ENCODE measurements around the gene TMEM132C.

Gene TMEM132C

DNA sequence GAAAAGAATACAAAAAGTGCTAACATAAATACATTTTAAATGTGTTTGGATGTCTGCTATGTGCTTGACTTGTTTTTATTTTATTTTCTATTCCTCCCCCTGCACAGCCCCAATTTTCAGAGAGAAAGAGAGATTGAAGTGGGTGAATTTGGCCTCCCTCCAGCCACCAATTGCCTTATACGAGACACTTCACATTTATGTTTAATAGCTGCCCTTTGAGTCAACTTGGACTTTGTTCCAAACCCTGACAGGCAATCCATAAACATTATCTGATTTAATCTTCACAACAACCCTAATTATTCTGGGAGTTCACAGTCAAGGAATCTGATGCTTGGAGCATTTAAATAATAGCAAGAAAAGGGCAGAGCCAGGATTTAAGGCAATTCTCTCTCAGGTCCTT, 395.1 kb downstream of the TMEM132C start:
- no peak for TF ChIP-seq EZH2 (optimal IDR thresholded peaks at IDR 0.05; ENCODE audit: low read depth, low read length)
- TF ChIP-seq, protein P1, sequence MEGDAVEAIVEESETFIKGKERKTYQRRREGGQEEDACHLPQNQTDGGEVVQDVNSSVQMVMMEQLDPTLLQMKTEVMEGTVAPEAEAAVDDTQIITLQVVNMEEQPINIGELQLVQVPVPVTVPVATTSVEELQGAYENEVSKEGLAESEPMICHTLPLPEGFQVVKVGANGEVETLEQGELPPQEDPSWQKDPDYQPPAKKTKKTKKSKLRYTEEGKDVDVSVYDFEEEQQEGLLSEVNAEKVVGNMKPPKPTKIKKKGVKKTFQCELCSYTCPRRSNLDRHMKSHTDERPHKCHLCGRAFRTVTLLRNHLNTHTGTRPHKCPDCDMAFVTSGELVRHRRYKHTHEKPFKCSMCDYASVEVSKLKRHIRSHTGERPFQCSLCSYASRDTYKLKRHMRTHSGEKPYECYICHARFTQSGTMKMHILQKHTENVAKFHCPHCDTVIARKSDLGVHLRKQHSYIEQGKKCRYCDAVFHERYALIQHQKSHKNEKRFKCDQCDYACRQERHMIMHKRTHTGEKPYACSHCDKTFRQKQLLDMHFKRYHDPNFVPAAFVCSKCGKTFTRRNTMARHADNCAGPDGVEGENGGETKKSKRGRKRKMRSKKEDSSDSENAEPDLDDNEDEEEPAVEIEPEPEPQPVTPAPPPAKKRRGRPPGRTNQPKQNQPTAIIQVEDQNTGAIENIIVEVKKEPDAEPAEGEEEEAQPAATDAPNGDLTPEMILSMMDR (IDR thresholded peaks at IDR 0.05; ENCODE audit: low read length), result no peak
- TF ChIP-seq EZH2phosphoT487 (IDR thresholded peaks at IDR 0.05; ENCODE audit: low read length), result no peak
- H3K27ac ChIP-seq (ENCODE audit: low read length), result no peak overlapping the region
- H2AFZ ChIP-seq (ENCODE audit: low read length), result no peak overlapping the region
- no peak overlapping the region for H3K4me3 ChIP-seq (ENCODE audit: low read length)
- H3K9me3 ChIP-seq (replicated peaks; ENCODE audit: insufficient read depth, low read length), result no peaks in the 10 kb centered on the region
- no peaks in the 10 kb centered on the region for H3K4me1 ChIP-seq (ENCODE audit: low read length)
- no peaks in the 10 kb centered on the region for H3K27me3 ChIP-seq (replicated peaks; ENCODE audit: insufficient read depth, low read length)
- no peak for DNase-seq
- H3K36me3 ChIP-seq (replicated peaks; ENCODE audit: insufficient read depth, low read length), result no peaks in the 10 kb centered on the region
- no peak overlapping the region for H3K9ac ChIP-seq (ENCODE audit: low read length)
- H3K4me2 ChIP-seq (ENCODE audit: low read depth, low read length), result no peak overlapping the region
- H3K79me2 ChIP-seq (ENCODE audit: low read length), result no peaks in the 10 kb centered on the region
- H3F3A ChIP-seq (ENCODE audit: insufficient read depth, low read length), result no peaks in the 10 kb centered on the region
- H3K9me2 ChIP-seq (replicated peaks; ENCODE audit: insufficient read depth, low read length), result no peaks in the 10 kb centered on the region
- H4K20me1 ChIP-seq (ENCODE audit: insufficient read depth, low read length), result no peaks in the 10 kb centered on the region

DNA sequence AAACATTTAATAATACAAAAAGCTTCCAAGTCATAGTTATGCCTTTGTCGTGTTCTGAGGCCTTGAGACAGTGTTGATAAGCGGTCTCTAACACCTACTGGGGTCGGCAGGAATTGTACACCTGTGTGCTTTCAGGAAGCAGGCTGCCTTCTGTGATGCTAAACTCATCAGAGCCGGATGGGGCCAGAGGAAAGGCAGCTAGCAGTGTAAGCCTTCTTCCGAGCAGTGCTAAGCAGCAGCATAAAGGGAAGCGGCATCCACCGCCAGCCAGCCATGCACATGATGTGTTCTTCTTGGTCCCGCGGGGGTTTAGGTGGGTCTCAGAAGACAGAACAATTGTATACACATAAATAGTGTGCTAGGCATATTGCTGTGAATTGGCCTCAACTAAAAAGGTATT, 397.5 kb downstream of the TMEM132C start:
- DNase-seq, result no peak
- Histone ChIP-seq H3K4me2 (ENCODE audit: low read depth, low read length) (no peak overlapping the region), H4K20me1 (ENCODE audit: insufficient read depth, low read length) (no peaks in the 10 kb centered on the region), H3K4me1 (ENCODE audit: low read length) (no peaks in the 10 kb centered on the region), H3K9me3 (replicated peaks; ENCODE audit: insufficient read depth, low read length) (no peaks in the 10 kb centered on the region), H3K9me2 (replicated peaks; ENCODE audit: insufficient read depth, low read length) (no peaks in the 10 kb centered on the region), H2AFZ (ENCODE audit: low read length) (no peak overlapping the region), H3K36me3 (replicated peaks; ENCODE audit: insufficient read depth, low read length) (no peaks in the 10 kb centered on the region), H3F3A (ENCODE audit: insufficient read depth, low read length) (no peaks in the 10 kb centered on the region), H3K79me2 (ENCODE audit: low read length) (no peaks in the 10 kb centered on the region), H3K27ac (ENCODE audit: low read length) (no peak overlapping the region), H3K4me3 (ENCODE audit: low read length) (no peak overlapping the region), H3K9ac (ENCODE audit: low read length) (no peak overlapping the region), H3K27me3 (replicated peaks; ENCODE audit: insufficient read depth, low read length) (no peaks in the 10 kb centered on the region)
- TF ChIP-seq EZH2 (optimal IDR thresholded peaks at IDR 0.05; ENCODE audit: low read depth, low read length), result no peak
- TF ChIP-seq EZH2phosphoT487 (IDR thresholded peaks at IDR 0.05; ENCODE audit: low read length), result no peak
- TF ChIP-seq, protein P1 (IDR thresholded peaks at IDR 0.05; ENCODE audit: low read length), result no peak

GRCh38 chr12:128667193-128667592, 400.2 kb downstream of the TMEM132C start:
- Histone ChIP-seq H2AFZ (ENCODE audit: low read length) (no peak overlapping the region), H3K4me3 (ENCODE audit: low read length) (no peak overlapping the region), H3K27me3 (replicated peaks; ENCODE audit: insufficient read depth, low read length) (no peaks in the 10 kb centered on the region), H3K36me3 (replicated peaks; ENCODE audit: insufficient read depth, low read length) (no peaks in the 10 kb centered on the region), H3K79me2 (ENCODE audit: low read length) (no peaks in the 10 kb centered on the region), H3K9me2 (replicated peaks; ENCODE audit: insufficient read depth, low read length) (no peaks in the 10 kb centered on the region), H4K20me1 (ENCODE audit: insufficient read depth, low read length) (no peaks in the 10 kb centered on the region), H3K9ac (ENCODE audit: low read length) (no peak overlapping the region), H3K4me1 (ENCODE audit: low read length) (no peaks in the 10 kb centered on the region), H3K9me3 (replicated peaks; ENCODE audit: insufficient read depth, low read length) (no peaks in the 10 kb centered on the region), H3K4me2 (ENCODE audit: low read depth, low read length) (no peak overlapping the region), H3F3A (ENCODE audit: insufficient read depth, low read length) (no peaks in the 10 kb centered on the region), H3K27ac (ENCODE audit: low read length) (no peak overlapping the region)
- TF ChIP-seq EZH2phosphoT487 (IDR thresholded peaks at IDR 0.05; ENCODE audit: low read length), result no peak
- no peak for TF ChIP-seq EZH2 (optimal IDR thresholded peaks at IDR 0.05; ENCODE audit: low read depth, low read length)
- TF ChIP-seq, protein P1 (IDR thresholded peaks at IDR 0.05; ENCODE audit: low read length), result no peak
- no peak for DNase-seq

Measured in MM.1S (cell line).